ENCODE data around the gene KCNQ4. TPM values are rescaled to one million over a fixed set of nuclear protein-coding genes. Genes with fewer than 3 reads are reported as not detected.

The KCNQ4 gene
- total RNA-seq, 1 donor from 2014 or later: not detected

DNA sequence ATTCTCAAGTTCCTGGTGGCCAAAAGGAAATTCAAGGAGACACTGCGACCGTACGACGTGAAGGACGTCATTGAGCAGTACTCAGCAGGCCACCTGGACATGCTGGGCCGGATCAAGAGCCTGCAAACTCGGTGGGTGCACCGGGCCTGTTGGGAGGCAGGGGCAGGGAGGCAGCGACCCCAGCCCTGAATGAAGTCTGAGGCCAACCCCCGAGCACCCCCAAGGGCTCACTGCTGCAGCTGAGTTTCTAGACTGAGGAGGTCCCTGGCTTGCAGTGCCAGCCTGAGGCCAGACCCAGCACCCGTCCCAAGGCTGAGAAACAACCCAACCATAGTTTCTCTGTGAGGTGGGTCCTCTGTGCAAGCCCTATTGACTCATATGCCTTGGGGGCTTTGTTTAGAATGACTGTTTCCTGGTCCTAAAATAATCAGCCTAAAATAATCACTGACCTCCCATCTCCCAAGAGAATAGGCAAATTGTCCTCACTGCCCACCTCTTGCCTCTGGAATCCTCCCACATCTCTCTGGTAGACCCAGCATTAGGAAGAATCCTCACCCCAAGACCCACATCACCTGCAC, 51.5 kb downstream of the KCNQ4 start:
- H3K4me1 ChIP-seq: peaks cover 9% of the 10 kb centered on the region
- H3K27ac Mint-ChIP-seq: no peak overlapping the region
- H3K79me2 ChIP-seq (ENCODE audit: low read depth): no peaks in the 10 kb centered on the region
- H3K9me3 ChIP-seq (ENCODE audit: low read depth): no peaks in the 10 kb centered on the region
- H3K4me3 Mint-ChIP-seq: no peak overlapping the region
- no peak overlapping the region for H3K9ac ChIP-seq
- no peaks in the 10 kb centered on the region for H3K27me3 ChIP-seq
- H3K4me2 ChIP-seq: no peak overlapping the region
- no peaks in the 10 kb centered on the region for H3K9me3 Mint-ChIP-seq
- H3K36me3 ChIP-seq: no peaks in the 10 kb centered on the region
- no peak overlapping the region for H2AFZ ChIP-seq (replicated peaks)
- no peaks in the 10 kb centered on the region for H3F3A ChIP-seq (ENCODE audit: low read depth)
- H3K4me1 Mint-ChIP-seq: peaks cover 4% of the 10 kb centered on the region
- H3K27me3 Mint-ChIP-seq (ENCODE audit: insufficient read depth, low read depth): peaks cover 8% of the 10 kb centered on the region
- no peak for TF ChIP-seq EZH2 (IDR thresholded peaks at IDR 0.05)
- TF ChIP-seq EZH2phosphoT487 (IDR thresholded peaks at IDR 0.05): no peak
- no peak for TF ChIP-seq CTCF (IDR thresholded peaks at IDR 0.05)
- no peaks in the 10 kb centered on the region for H4K20me1 ChIP-seq (ENCODE audit: low read depth)
- peaks cover 2% of the 10 kb centered on the region for H3K36me3 Mint-ChIP-seq
- DNase-seq (ENCODE audit: low spot score): no peak
- no peak overlapping the region for H3K27ac ChIP-seq
- H3K4me3 ChIP-seq: no peak overlapping the region

DNA sequence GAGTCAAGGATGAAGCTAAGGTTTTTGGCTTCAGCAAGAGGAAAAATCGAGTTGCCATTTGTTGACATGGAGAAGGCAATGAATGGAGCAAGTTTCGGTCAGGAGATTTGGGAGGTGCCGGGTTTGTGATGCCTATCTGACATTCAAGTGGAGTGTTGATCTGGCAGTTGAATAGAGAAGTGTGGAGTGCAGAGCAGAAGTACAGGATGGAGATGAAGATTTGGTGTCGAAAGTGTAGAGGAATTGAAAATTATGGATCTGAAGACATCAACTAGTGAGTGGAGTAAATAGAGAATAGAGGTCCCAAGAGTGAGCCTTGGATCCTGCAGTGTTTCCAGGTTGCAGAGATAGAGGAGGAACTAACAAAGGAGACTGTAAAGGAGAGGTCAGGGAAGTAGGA, 52.7 kb downstream of the KCNQ4 start:
- no peaks in the 10 kb centered on the region for H3K79me2 ChIP-seq (ENCODE audit: low read depth)
- H3K36me3 ChIP-seq: no peaks in the 10 kb centered on the region
- H3K27me3 ChIP-seq: no peaks in the 10 kb centered on the region
- no peak for DNase-seq (ENCODE audit: low spot score)
- no peak overlapping the region for H3K4me3 ChIP-seq
- peaks cover 14% of the 10 kb centered on the region for H3K4me1 ChIP-seq
- Mint-ChIP-seq H3K9me3 (no peaks in the 10 kb centered on the region), H3K4me1 (peaks cover 8% of the 10 kb centered on the region), H3K27ac (no peak overlapping the region), H3K4me3 (no peak overlapping the region), H3K27me3 (ENCODE audit: insufficient read depth, low read depth) (peaks cover 4% of the 10 kb centered on the region), H3K36me3 (peaks cover 2% of the 10 kb centered on the region)
- no peak overlapping the region for H2AFZ ChIP-seq (replicated peaks)
- H3K4me2 ChIP-seq: no peak overlapping the region
- H3K9ac ChIP-seq: no peak overlapping the region
- TF ChIP-seq EZH2 (IDR thresholded peaks at IDR 0.05) (no peak), EZH2phosphoT487 (IDR thresholded peaks at IDR 0.05) (no peak), CTCF (IDR thresholded peaks at IDR 0.05) (no peak)
- H3K27ac ChIP-seq: no peak overlapping the region
- H4K20me1 ChIP-seq (ENCODE audit: low read depth): no peaks in the 10 kb centered on the region
- H3F3A ChIP-seq (ENCODE audit: low read depth): no peaks in the 10 kb centered on the region
- no peaks in the 10 kb centered on the region for H3K9me3 ChIP-seq (ENCODE audit: low read depth)

- no peaks in the 10 kb centered on the region for H3K79me2 ChIP-seq (ENCODE audit: low read depth)
- no peak overlapping the region for H2AFZ ChIP-seq (replicated peaks)
- peaks cover 2% of the 10 kb centered on the region for H3K36me3 Mint-ChIP-seq
- no peak overlapping the region for H3K4me3 Mint-ChIP-seq
- no peaks in the 10 kb centered on the region for H4K20me1 ChIP-seq (ENCODE audit: low read depth)
- no peak overlapping the region for H3K9ac ChIP-seq
- H3F3A ChIP-seq (ENCODE audit: low read depth): no peaks in the 10 kb centered on the region
- no peaks in the 10 kb centered on the region for H3K27me3 ChIP-seq
- H3K4me3 ChIP-seq: no peak overlapping the region
- H3K4me1 ChIP-seq: peaks cover 14% of the 10 kb centered on the region
- H3K27ac Mint-ChIP-seq: no peak overlapping the region
- DNase-seq (ENCODE audit: low spot score): no peak
- H3K9me3 Mint-ChIP-seq: peaks cover 9% of the 10 kb centered on the region
- H3K4me2 ChIP-seq: no peak overlapping the region
- peaks cover 8% of the 10 kb centered on the region for H3K4me1 Mint-ChIP-seq
- H3K27me3 Mint-ChIP-seq (ENCODE audit: insufficient read depth, low read depth): peaks cover 1% of the 10 kb centered on the region
- no peak overlapping the region for H3K27ac ChIP-seq
- no peaks in the 10 kb centered on the region for H3K36me3 ChIP-seq
- no peak for TF ChIP-seq EZH2 (IDR thresholded peaks at IDR 0.05)
- no peak for TF ChIP-seq EZH2phosphoT487 (IDR thresholded peaks at IDR 0.05)
- TF ChIP-seq CTCF (IDR thresholded peaks at IDR 0.05): no peak
- H3K9me3 ChIP-seq (ENCODE audit: low read depth): no peaks in the 10 kb centered on the region
These were observed 54.0 kb downstream of the KCNQ4 start for GRCh38 chr1:40837601-40838000.

Data from neural progenitor cell (in vitro differentiated cells).